K562 (cell line): ENCODE data around the gene ZFAND6. TPM values are rescaled to one million over a fixed set of nuclear protein-coding genes. Genes with fewer than 3 reads are reported as not detected.

Experiments used
- EWSR1 ChIP-seq: fragments of 450-650 bp; IDR thresholded peaks from 2 replicates; pipeline ENCODE4 v1.6.1; 2018; ENCODE audit warnings: borderline replicate concordance, mild to moderate bottlenecking, low read depth, moderate library complexity; ENCODE audit not compliant: partially characterized antibody
- GATAD2B ChIP-seq: fragments of 450-650 bp; IDR thresholded peaks from 2 replicates; pipeline ENCODE4 v1.6.1; 2017; ENCODE audit warnings: mild to moderate bottlenecking, borderline replicate concordance
- HDAC2 ChIP-seq: fragments of 450-650 bp; IDR thresholded peaks from 2 replicates; pipeline ENCODE4 v1.6.1; 2016; ENCODE audit warnings: mild to moderate bottlenecking
- HDAC3 ChIP-seq: fragments of 450-650 bp; IDR thresholded peaks from 2 replicates; pipeline ENCODE4 v1.6.1; 2018; ENCODE audit warnings: borderline replicate concordance, mild to moderate bottlenecking, moderate library complexity; ENCODE audit not compliant: partially characterized antibody
- HDAC6 ChIP-seq: IDR thresholded peaks from 2 replicates; pipeline ENCODE4 v1.6.1; 2012; ENCODE audit warnings: low read depth, mild to moderate bottlenecking, control low read depth, inconsistent platforms, low read length, moderate library complexity
- HMGN3 ChIP-seq: IDR thresholded peaks from 2 replicates; pipeline ENCODE4 v1.6.1; 2011; ENCODE audit warnings: borderline replicate concordance, low read depth, mild to moderate bottlenecking, mixed read lengths, low read length; ENCODE audit not compliant: insufficient read length; ENCODE audit errors: extremely low read depth
- KAT7 ChIP-seq: sonication (generic); formaldehyde crosslinking; IDR thresholded peaks from 2 replicates; pipeline ENCODE4 v1.8.0; 2022; ENCODE audit warnings: missing genetic modification reagents, mild to moderate bottlenecking, borderline replicate concordance
- MTA1 ChIP-seq: fragments of 450-650 bp; IDR thresholded peaks from 2 replicates; pipeline ENCODE4 v1.6.1; 2017; ENCODE audit warnings: borderline replicate concordance
- MYC ChIP-seq, 2 experiments: fragments of 250-450 bp in 1 of 2; sonication (Bioruptor Pico) in 1 of 2; IDR thresholded peaks; 2 replicates each; pipeline versions ENCODE4 v1.5.1 to v1.6.1; 2012 to 2021; ENCODE audit warnings: low read depth in 2 of 2, borderline replicate concordance in 1 of 2, improper control_type of control experiment in 1 of 2, low read length in 1 of 2, mild to moderate bottlenecking in 1 of 2, moderate library complexity in 1 of 2
- NFE2L1 ChIP-seq: fragments of 450-650 bp; IDR thresholded peaks from 2 replicates; pipeline ENCODE4 v1.6.1; 2016; ENCODE audit warnings: missing genetic modification characterization, low read depth, mild to moderate bottlenecking, missing compliant biosample characterization, moderate library complexity, borderline replicate concordance
- POLR2AphosphoS5 ChIP-seq: IDR thresholded peaks from 2 replicates; pipeline ENCODE4 v1.6.1; 2011; ENCODE audit warnings: mild to moderate bottlenecking, low read depth, low read length, moderate library complexity; ENCODE audit not compliant: control insufficient read depth, insufficient read depth
- PRPF4 ChIP-seq: fragments of 200-400 bp; formaldehyde crosslinking; IDR thresholded peaks from one replicate; pipeline ENCODE4 v1.6.1; 2017; ENCODE audit warnings: low read length, low read depth, mild to moderate bottlenecking; ENCODE audit not compliant: insufficient read depth, poor library complexity, severe bottlenecking
- RB1 ChIP-seq: fragments of 450-650 bp; IDR thresholded peaks from 2 replicates; pipeline ENCODE4 v1.6.1; 2017; ENCODE audit warnings: low read depth, mild to moderate bottlenecking
- SPI1 ChIP-seq: IDR thresholded peaks from 2 replicates; pipeline ENCODE4 v1.6.1; 2011; ENCODE audit warnings: low read depth, low read length, control low read depth, borderline replicate concordance
- TBL1XR1 ChIP-seq, 2 experiments: IDR thresholded peaks; 2 replicates each; pipeline ENCODE4 v1.6.1; 2012; ENCODE audit warnings: improper control_type of control experiment in 2 of 2, low read length in 2 of 2, mild to moderate bottlenecking in 1 of 2
- TSC22D4 ChIP-seq: fragments of 450-650 bp; IDR thresholded peaks from 2 replicates; pipeline ENCODE4 v1.6.1; 2016; ENCODE audit warnings: missing genetic modification characterization, missing biosample characterization, control low read depth
- ZBTB1 ChIP-seq: sonication (generic); formaldehyde crosslinking; IDR thresholded peaks from 2 replicates; pipeline ENCODE4 v1.8.1; 2023; ENCODE audit warnings: missing genetic modification reagents, low read depth, mild to moderate bottlenecking, borderline replicate concordance
- ZBTB7A ChIP-seq: IDR thresholded peaks from 2 replicates; pipeline ENCODE4 v1.6.1; 2011; ENCODE audit warnings: low read depth, mild to moderate bottlenecking, low read length, moderate library complexity, borderline replicate concordance; ENCODE audit not compliant: control insufficient read depth
- ZNF224 ChIP-seq: sonication (generic); formaldehyde crosslinking; IDR thresholded peaks from 2 replicates; pipeline ENCODE4 v1.8.0; 2022; ENCODE audit warnings: mild to moderate bottlenecking, missing genetic modification reagents
- ZNF707 ChIP-seq: fragments of 250-450 bp; sonication (Bioruptor Pico); conservative IDR thresholded peaks from 2 replicates; pipeline ENCODE4 v1.8.0; 2022; ENCODE audit warnings: inconsistent platforms, mild to moderate bottlenecking, moderate library complexity
- polyA plus RNA-seq, 8 experiments: library from polyadenylated mRNA; depleted of rRNA in 4 of 8; stranded (reverse) in 5 of 8; unstranded in 3 of 8; fragments of >200 nt; fragmentation: Nextera tagmentation in 2 of 8; fragmentation: Illumina TruSeq in 1 of 8; extraction: Ambion mirVana in 2 of 8; extraction: Trizol in 1 of 8; gene quantifications; 2 replicates each; pipeline versions ENCODE4 v1.2.1 to v1.2.3, GENCODE V29; 2011 to 2014; ENCODE audit warnings: inconsistent platforms in 1 of 8, missing spikeins in 1 of 8
- total RNA-seq, 7 experiments: library from RNA; depleted of rRNA in 6 of 7; stranded (reverse); fragments of >200 nt in 6 of 7; fragmentation: Illumina TruSeq in 2 of 7; extraction: Trizol in 2 of 7; gene quantifications; 2 replicates each; pipeline versions ENCODE4 v1.2.1 to v1.2.3, GENCODE V29; 2011 to 2021; ENCODE audit warnings: low replicate concordance in 1 of 7
- TF ChIP-seq, protein P1 (sequence below): fragments of 450-650 bp; formaldehyde crosslinking; IDR thresholded peaks from 2 replicates; pipeline ENCODE4 v1.4.0; 2020; ENCODE audit warnings: mild to moderate bottlenecking, moderate library complexity
- TF ChIP-seq, protein P2 (sequence below), 2 experiments: fragments of 200-800 bp in 1 of 2; sonication (Bioruptor generic) in 1 of 2; sonication (generic) in 1 of 2; formaldehyde crosslinking in 1 of 2; IDR thresholded peaks in 1 of 2; conservative IDR thresholded peaks in 1 of 2; 2 replicates each; pipeline versions ENCODE4 v1.5.0 to v1.6.1; 2016 to 2020; ENCODE audit warnings: missing compliant biosample characterization in 1 of 2, missing genetic modification characterization in 1 of 2, missing genetic modification reagents in 1 of 2

The ZFAND6 gene
- total and polyA plus RNA-seq, 9 of the 15 experiments (the other 6 are each of a cell fraction or from before 2014, with no cell fraction given) = 53.9 to 206 (median 88.9) TPM

GRCh38 chr15:80059786-80060355, 395 bp downstream of the ZFAND6 start (continued):
- TF ChIP-seq, protein P1, sequence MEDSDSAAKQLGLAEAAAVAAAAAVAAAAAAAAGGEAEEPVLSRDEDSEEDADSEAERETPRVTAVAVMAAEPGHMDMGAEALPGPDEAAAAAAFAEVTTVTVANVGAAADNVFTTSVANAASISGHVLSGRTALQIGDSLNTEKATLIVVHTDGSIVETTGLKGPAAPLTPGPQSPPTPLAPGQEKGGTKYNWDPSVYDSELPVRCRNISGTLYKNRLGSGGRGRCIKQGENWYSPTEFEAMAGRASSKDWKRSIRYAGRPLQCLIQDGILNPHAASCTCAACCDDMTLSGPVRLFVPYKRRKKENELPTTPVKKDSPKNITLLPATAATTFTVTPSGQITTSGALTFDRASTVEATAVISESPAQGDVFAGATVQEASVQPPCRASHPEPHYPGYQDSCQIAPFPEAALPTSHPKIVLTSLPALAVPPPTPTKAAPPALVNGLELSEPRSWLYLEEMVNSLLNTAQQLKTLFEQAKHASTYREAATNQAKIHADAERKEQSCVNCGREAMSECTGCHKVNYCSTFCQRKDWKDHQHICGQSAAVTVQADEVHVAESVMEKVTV (CRISPR knock-in tag) = no peak
- peak; percentile 64 for TF ChIP-seq RB1
- no peak for TF ChIP-seq NFE2L1
- peak; percentile 11 for TF ChIP-seq HMGN3
- no peak for TF ChIP-seq HDAC3
- TF ChIP-seq KAT7 = no peak
- TF ChIP-seq ZNF224 (CRISPR knock-in tag) = no peak
- TF ChIP-seq TSC22D4 (tag) = no peak
- TF ChIP-seq, protein P2, sequence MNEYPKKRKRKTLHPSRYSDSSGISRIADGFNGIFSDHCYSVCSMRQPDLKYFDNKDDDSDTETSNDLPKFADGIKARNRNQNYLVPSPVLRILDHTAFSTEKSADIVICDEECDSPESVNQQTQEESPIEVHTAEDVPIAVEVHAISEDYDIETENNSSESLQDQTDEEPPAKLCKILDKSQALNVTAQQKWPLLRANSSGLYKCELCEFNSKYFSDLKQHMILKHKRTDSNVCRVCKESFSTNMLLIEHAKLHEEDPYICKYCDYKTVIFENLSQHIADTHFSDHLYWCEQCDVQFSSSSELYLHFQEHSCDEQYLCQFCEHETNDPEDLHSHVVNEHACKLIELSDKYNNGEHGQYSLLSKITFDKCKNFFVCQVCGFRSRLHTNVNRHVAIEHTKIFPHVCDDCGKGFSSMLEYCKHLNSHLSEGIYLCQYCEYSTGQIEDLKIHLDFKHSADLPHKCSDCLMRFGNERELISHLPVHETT (CRISPR knock-in tag; conservative IDR thresholded peaks at IDR 0.05 in 1 of 2, IDR thresholded peaks at IDR 0.05 in 1 of 2) = peak in 1 of 2 experiments; percentile 53; a peak in 1 of 4 replicates
- TF ChIP-seq ZBTB1 = no peak
- TF ChIP-seq POLR2AphosphoS5 = peak; percentile 23; the same call in 1 of the 2 replicates
- 0 out of 4 replicates have a peak, but pooled peaks of 1 of the 2 experiments have one; percentile 64 for TF ChIP-seq TBL1XR1 (IDR thresholded peaks at IDR 0.05; ENCODE audit: low read length in 2 of 2)
- TF ChIP-seq SPI1 = no peak
- peak; percentile 29 for TF ChIP-seq MYC (IDR thresholded peaks at IDR 0.05; ENCODE audit: low read depth, low read length)
- TF ChIP-seq MYC (CRISPR knock-in tag; IDR thresholded peaks at IDR 0.05; ENCODE audit: borderline replicate concordance, low read depth) = no peak
- peak; percentile 99 for TF ChIP-seq PRPF4
- no peak for TF ChIP-seq HDAC6
- peak; percentile 97 for TF ChIP-seq ZBTB7A
- TF ChIP-seq GATAD2B = peak; percentile 94
- TF ChIP-seq MTA1 = no peak
- TF ChIP-seq ZNF707 (CRISPR knock-in tag) = no peak
- TF ChIP-seq EWSR1 = no peak
- TF ChIP-seq HDAC2 = no peak
